ENCODE measurements around the gene HPN.
"Not testable (repeated sequence)": the region's sequence is repeated elsewhere in the genome, so short reads cannot be mapped to it uniquely, and the experiment has no call there.

Gene HPN

GRCh38 chr19:35009424-35010415 lies 31.8 kb upstream of the HPN start:
- no peak for DNase-seq

- DNase-seq, result no peak
These were observed 30.3 kb upstream of the HPN start for GRCh38 chr19:35011091-35011689.

- DNase-seq, result no peak
These were observed 29.5 kb upstream of the HPN start for GRCh38 chr19:35011737-35012682.

GRCh38 chr19:35013041-35013819 lies 28.3 kb upstream of the HPN start:
- DNase-seq, result no peak

GRCh38 chr19:35013820-35014754 lies 27.4 kb upstream of the HPN start:
- no peak for DNase-seq

GRCh38 chr19:35014774-35015173 lies 26.7 kb upstream of the HPN start:
- DNase-seq, result not testable (repeated sequence)

GRCh38 chr19:35015270-35015953 lies 26.1 kb upstream of the HPN start:
- DNase-seq, result no peak

- no peak for DNase-seq
These were observed 25.6 kb upstream of the HPN start for GRCh38 chr19:35015954-35016351.

- no peak for DNase-seq
These were observed 24.0 kb upstream of the HPN start for GRCh38 chr19:35017507-35017906.

- DNase-seq, result no peak
These were observed 23.1 kb upstream of the HPN start for GRCh38 chr19:35018379-35018778.

- no peak for DNase-seq
These were observed 22.4 kb upstream of the HPN start for GRCh38 chr19:35019144-35019543.

GRCh38 chr19:35021016-35021415 lies 20.5 kb upstream of the HPN start:
- DNase-seq, result no peak

- DNase-seq, result no peak
These were observed 19.9 kb upstream of the HPN start for GRCh38 chr19:35021596-35021995.

GRCh38 chr19:35022460-35022859 lies 19.1 kb upstream of the HPN start:
- no peak for DNase-seq

- no peak for DNase-seq
These were observed 18.1 kb upstream of the HPN start for GRCh38 chr19:35023428-35023827.

- DNase-seq, result no peak
These were observed 17.4 kb upstream of the HPN start for GRCh38 chr19:35024095-35024494.

- DNase-seq, result no peak
These were observed 15.6 kb upstream of the HPN start for GRCh38 chr19:35025969-35026368.

- no peak for DNase-seq
These were observed 15.1 kb upstream of the HPN start for GRCh38 chr19:35026418-35026817.

- DNase-seq, result no peak
These were observed 14.5 kb upstream of the HPN start for GRCh38 chr19:35027009-35027408.

- no peak for DNase-seq
These were observed 13.5 kb upstream of the HPN start for GRCh38 chr19:35027851-35028599.
